Right renal pelvis (tissue), 4 donors: ENCODE data around the gene PSMF1. TPM values are rescaled to one million over a fixed set of nuclear protein-coding genes. Genes with fewer than 3 reads are reported as not detected.

Source experiments
- DNase-seq, 4 donors: peaks; one replicate each; pipeline ENCODE4 v3.0.0-alpha.2; 2013; ENCODE audit warnings: low read depth in 4 of 4, low spot score in 3 of 4, missing footprints in 1 of 4
- polyA plus RNA-seq, 4 donors: library from polyadenylated mRNA; unstranded; fragments of 120-200 nt; gene quantifications; one replicate each; pipeline ENCODE4 v1.2.1, GENCODE V29; 2013; ENCODE audit not compliant: insufficient read length in 4 of 4

PSMF1 gene
- polyA plus RNA-seq, 4 donors = 131 to 153 (median 144) TPM

GRCh38 chr20:1186367-1186991 lies 68.1 kb downstream of the PSMF1 start:
- no peak for DNase-seq

GRCh38 chr20:1187605-1188171 lies 69.3 kb downstream of the PSMF1 start:
- no peak for DNase-seq

- no peak for DNase-seq
Observed at GRCh38 chr20:1188347-1188746, 69.9 kb downstream of the PSMF1 start.

- DNase-seq = no peak
Observed at GRCh38 chr20:1189827-1190226, 71.4 kb downstream of the PSMF1 start.

GRCh38 chr20:1190847-1191246 lies 72.4 kb downstream of the PSMF1 start:
- no peak for DNase-seq

- no peak for DNase-seq
Observed at GRCh38 chr20:1191299-1191698, 72.9 kb downstream of the PSMF1 start.

GRCh38 chr20:1195226-1195625 lies 76.8 kb downstream of the PSMF1 start:
- DNase-seq = no peak

GRCh38 chr20:1196634-1197033 lies 78.2 kb downstream of the PSMF1 start:
- DNase-seq = no peak

GRCh38 chr20:1197801-1198200 lies 79.4 kb downstream of the PSMF1 start:
- DNase-seq = no peak

GRCh38 chr20:1198751-1199150 lies 80.3 kb downstream of the PSMF1 start:
- no peak for DNase-seq

GRCh38 chr20:1199212-1199873 lies 80.9 kb downstream of the PSMF1 start:
- no peak for DNase-seq

GRCh38 chr20:1199964-1200363 lies 81.6 kb downstream of the PSMF1 start:
- DNase-seq = no peak

GRCh38 chr20:1202762-1203504 lies 84.5 kb downstream of the PSMF1 start, which contains the start of gene C20orf202:
Gene C20orf202, plus strand, starts transcription at chr20:1203454. Its CDS starts 132 bp downstream, at chr20:1203586.
- DNase-seq = no peak

- no peak for DNase-seq
Observed at GRCh38 chr20:1203630-1204029, 85.2 kb downstream of the PSMF1 start.

- no peak for DNase-seq
Observed at GRCh38 chr20:1204113-1204512, 85.7 kb downstream of the PSMF1 start.

- DNase-seq = no peak
Observed at GRCh38 chr20:1204576-1204975, 86.2 kb downstream of the PSMF1 start.

GRCh38 chr20:1205802-1206201 lies 87.4 kb downstream of the PSMF1 start:
- DNase-seq = no peak

- DNase-seq = no peak
Observed at GRCh38 chr20:1206366-1207148, 88.2 kb downstream of the PSMF1 start.

GRCh38 chr20:1207293-1207878 lies 89.0 kb downstream of the PSMF1 start:
- no peak for DNase-seq
